ENCODE data around the gene DYNC2LI1.
"Not testable (repeated sequence)": the region's sequence is repeated elsewhere in the genome, so short reads cannot be mapped to it uniquely, and the experiment has no call there.

The DYNC2LI1 gene

GRCh38 chr2:43773876-43774613, at the start of gene DYNC2LI1:
Gene DYNC2LI1 (plus strand): TSS chr2:43774039. CDS start chr2:43774139, 100 bp downstream.
- peak; percentile 61 for DNase-seq

- no peak for DNase-seq
Measured at GRCh38 chr2:43724728-43725526, 48.9 kb upstream of the DYNC2LI1 start.

DNA sequence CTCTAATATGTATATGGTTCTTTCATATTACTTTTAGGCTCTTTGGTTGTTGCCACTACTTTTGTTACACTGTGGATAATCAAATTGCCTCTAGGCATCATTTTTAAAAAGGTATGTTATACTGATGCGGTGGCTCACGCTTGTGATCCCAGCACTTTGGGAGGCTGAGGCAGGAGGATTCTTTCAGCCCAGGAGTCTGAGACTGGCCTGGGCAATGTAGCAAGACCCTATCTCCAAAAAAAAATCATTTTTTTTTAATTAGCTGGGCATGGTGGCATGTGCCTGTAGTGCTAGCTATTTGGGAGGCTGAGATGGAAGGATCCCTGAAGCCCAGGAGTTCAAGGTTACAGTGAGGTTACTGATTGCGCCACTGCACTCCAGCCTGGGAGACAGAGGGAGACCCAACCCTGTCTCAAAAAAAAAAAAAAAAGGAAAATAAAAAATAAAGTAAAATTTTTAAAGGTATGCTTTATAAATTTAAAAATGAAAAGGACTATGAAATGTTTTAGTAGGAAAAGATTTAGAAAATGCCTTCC, 48.1 kb upstream of the DYNC2LI1 start:
- no peak for DNase-seq

DNA sequence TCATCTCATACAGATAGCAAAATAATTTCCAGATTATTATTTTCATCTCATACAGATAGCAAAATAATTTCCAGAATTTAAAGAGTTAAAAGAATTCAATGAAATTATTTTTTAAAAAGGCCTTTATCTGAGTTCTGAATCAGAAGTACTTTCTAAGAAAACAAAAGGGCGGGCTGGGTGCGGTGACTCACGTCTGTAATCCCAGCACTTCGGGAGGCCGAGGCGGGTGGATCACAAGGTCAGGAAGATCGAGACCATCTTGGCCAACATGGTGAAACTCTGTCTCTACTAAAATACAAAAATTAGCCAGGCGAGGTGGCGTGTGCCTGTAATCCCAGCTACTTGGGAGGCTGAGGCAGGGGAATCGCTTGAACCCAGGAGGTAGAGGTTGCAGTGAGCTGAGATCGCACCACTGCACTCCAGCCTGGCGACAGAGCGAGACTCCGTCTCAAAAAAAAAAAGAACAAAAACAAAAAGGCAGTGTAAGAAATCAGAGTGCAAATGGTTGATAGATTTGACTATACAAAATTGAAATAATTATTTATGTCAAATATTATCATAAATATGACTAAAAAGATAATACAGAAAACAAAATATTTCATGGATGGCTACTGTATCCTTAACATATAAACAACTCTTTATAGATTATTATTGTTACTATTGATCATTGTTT, 46.7 kb upstream of the DYNC2LI1 start:
- not testable (repeated sequence) for DNase-seq

- no peak for DNase-seq
Measured at GRCh38 chr2:43727634-43728014, 46.2 kb upstream of the DYNC2LI1 start.

DNA sequence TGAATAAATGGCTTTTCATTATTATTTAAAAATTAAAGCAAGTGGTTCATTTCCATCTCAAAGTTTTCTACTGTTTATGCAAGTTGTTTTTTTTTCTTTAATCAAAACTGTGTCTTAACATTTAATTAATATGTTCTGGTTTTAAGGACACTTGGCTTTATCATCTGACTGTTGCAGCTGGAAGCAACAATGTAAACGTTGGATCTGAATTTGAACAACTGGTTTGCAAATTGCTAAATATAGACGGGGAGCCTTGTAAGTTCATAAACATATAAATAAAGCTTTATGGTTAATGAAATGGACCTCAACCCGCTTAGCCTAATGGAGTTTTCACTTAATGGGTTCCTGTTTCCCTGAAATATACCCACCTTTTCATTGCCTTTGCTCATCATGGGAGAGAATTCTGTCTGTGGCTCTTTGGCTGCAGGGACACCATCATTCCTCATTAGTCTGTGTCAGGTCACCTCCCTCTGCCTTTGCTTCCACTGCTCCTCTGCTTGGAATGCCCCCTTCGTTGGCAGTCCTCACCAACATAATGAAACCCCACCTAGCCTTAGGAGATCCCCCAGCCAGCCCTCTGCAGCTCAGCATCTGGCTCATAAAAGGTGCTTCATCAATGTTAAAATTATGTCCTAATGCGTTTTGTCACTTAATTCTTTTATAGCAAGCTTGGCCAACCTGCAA, 44.2 kb upstream of the DYNC2LI1 start:
- DNase-seq = no peak

- no peak for DNase-seq
Measured at GRCh38 chr2:43731211-43731610, 42.6 kb upstream of the DYNC2LI1 start.

DNA sequence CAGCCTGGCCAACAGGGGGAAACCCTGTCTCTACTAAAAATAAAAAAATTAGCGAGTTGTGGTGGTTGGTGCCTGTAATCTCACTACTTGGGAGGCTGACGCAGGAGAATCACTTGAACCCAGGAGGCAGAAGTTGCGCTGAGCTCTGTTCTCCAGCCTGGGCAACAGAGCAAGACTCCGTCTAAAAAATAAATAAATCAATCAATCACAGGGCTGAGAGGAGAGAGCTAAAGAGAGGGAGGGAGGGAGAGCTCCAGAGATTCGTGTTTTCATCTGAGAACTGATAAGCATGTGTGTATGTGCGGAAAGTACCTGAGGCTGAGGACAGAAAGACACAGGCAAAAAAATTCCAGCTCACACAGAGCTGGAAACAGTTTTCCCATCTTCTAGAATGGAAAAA, 37.2 kb upstream of the DYNC2LI1 start:
- DNase-seq = no peak

- no peak for DNase-seq
Measured at GRCh38 chr2:43737097-43737854, 36.6 kb upstream of the DYNC2LI1 start.

DNA sequence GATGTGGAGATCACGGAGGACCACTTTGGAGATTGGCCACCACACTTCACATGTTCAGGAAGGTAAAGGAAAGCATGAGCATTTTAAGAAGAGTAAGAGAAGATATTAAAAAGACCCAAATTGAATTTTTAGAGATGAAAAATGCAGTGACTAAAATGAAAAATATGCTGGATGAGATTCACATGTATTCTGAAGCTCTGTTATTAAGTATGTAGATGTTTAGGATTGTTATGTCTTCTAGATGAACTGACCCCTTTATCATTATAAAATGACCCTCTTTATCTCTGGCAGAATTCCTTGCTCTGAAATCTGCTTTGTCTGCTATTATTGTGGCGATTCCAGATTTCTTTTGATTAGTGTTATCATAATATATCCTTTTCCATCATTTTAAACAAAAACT, 36.0 kb upstream of the DYNC2LI1 start:
- no peak for DNase-seq

GRCh38 chr2:43738257-43738656, 35.6 kb upstream of the DYNC2LI1 start:
- DNase-seq = no peak

DNA sequence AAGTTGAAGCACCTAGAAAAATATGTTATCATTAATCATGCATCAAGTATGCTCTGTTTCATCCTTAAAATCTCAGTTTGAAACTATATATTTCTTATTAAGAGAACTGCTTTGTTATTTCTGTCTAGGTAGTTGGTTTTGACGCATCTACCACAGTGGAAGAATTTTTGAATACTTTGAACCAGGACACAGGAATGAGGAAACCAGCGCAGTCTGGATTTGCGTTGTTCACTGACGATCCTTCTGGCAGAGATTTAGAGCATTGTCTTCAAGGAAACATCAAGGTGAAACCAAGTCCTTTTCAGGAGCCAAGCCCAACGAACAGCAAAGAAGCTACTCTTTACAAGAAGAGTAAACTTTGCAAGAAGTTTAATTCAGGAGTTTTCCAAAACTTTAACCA, 30.1 kb upstream of the DYNC2LI1 start:
- DNase-seq = no peak

DNA sequence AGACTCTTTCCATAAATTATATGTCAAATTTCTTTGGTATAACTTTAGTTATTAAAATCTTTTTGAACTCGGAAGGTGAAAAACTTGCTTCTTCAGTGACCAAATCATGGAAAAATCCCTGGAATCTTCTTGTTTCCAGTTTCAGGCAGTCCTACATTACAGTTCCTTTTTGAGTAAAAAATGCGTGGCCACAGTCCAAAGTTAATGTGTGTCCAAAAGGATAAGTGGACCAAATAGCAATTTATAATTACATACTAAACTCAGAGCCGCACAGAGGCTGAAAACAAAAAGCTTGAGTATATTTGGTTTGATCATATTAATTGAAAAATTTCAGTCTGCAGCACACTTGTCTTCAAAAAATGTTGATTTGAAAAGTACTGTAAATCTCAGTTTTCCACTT, 28.4 kb upstream of the DYNC2LI1 start:
- DNase-seq = no peak

- no peak for DNase-seq
Measured at GRCh38 chr2:43748333-43748732, 25.5 kb upstream of the DYNC2LI1 start.

GRCh38 chr2:43749583-43749982, 24.3 kb upstream of the DYNC2LI1 start:
- DNase-seq = no peak

GRCh38 chr2:43751476-43751990, 22.3 kb upstream of the DYNC2LI1 start:
- no peak for DNase-seq

- DNase-seq = no peak
Measured at GRCh38 chr2:43752302-43752701, 21.5 kb upstream of the DYNC2LI1 start.

GRCh38 chr2:43754180-43754579, 19.7 kb upstream of the DYNC2LI1 start:
- DNase-seq = no peak

- no peak for DNase-seq
Measured at GRCh38 chr2:43758739-43759138, 15.1 kb upstream of the DYNC2LI1 start.

- no peak for DNase-seq
Measured at GRCh38 chr2:43759195-43759594, 14.6 kb upstream of the DYNC2LI1 start.

GRCh38 chr2:43762286-43762685, 11.6 kb upstream of the DYNC2LI1 start:
- no peak for DNase-seq

DNA sequence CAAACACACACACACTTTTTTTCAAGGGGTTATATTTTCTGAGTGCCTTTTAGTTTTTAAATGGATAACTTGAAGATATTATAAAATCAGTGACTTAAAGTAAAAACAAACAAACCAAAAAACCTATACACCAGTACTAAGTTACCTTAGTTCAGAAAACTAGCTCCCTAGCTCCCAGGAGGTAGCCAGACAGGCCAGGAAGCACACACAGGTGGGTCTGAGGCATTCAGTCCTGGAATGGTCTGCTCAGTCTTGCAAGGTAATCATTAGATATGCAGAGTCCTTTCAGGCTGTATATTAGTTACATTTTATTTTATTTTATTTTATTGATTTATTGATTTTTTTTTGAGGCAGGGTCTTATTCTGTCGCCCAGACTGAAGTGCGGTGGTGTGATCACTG, 10.7 kb upstream of the DYNC2LI1 start:
- no peak for DNase-seq

Data from activated gamma-delta T cell treated with Interleukin-2 at 50 U/mL for 16 hours (primary cell).